NCI-H526 (cell line): Measurements from ENCODE around the gene IL5RA.

ENCODE experiments used
- DNase-seq, 2 experiments: peaks; one replicate each; lab custom pipeline; 2025; lab: John Stamatoyannopoulos, UW

Gene IL5RA

GRCh38 chr3:3066378-3066777, 43.8 kb downstream of the IL5RA start:
- DNase-seq, result no peak

GRCh38 chr3:3065876-3066275, 44.3 kb downstream of the IL5RA start:
- no peak for DNase-seq

GRCh38 chr3:3064297-3064696, 45.9 kb downstream of the IL5RA start:
- no peak for DNase-seq

- DNase-seq, result no peak
These were observed 50.5 kb downstream of the IL5RA start for GRCh38 chr3:3059645-3060044.

- no peak for DNase-seq
These were observed 56.2 kb downstream of the IL5RA start for GRCh38 chr3:3053974-3054373.

- no peak for DNase-seq
These were observed 71.8 kb downstream of the IL5RA start for GRCh38 chr3:3038201-3038991.

GRCh38 chr3:3037156-3037555, 73.0 kb downstream of the IL5RA start:
- no peak for DNase-seq

GRCh38 chr3:3031326-3031725, 78.8 kb downstream of the IL5RA start:
- no peak for DNase-seq

- DNase-seq, result no peak
These were observed 82.1 kb downstream of the IL5RA start for GRCh38 chr3:3027976-3028567.

GRCh38 chr3:3023111-3023745, 86.9 kb downstream of the IL5RA start:
- DNase-seq, result no peak

- no peak for DNase-seq
These were observed 90.0 kb downstream of the IL5RA start for GRCh38 chr3:3020209-3020608.
